KG1 (cell line): ENCODE results near the gene KCTD18.

Experiments
- DNase-seq: peaks from one replicate; lab custom pipeline; 2025; lab: John Stamatoyannopoulos, UW

The KCTD18 gene

DNA sequence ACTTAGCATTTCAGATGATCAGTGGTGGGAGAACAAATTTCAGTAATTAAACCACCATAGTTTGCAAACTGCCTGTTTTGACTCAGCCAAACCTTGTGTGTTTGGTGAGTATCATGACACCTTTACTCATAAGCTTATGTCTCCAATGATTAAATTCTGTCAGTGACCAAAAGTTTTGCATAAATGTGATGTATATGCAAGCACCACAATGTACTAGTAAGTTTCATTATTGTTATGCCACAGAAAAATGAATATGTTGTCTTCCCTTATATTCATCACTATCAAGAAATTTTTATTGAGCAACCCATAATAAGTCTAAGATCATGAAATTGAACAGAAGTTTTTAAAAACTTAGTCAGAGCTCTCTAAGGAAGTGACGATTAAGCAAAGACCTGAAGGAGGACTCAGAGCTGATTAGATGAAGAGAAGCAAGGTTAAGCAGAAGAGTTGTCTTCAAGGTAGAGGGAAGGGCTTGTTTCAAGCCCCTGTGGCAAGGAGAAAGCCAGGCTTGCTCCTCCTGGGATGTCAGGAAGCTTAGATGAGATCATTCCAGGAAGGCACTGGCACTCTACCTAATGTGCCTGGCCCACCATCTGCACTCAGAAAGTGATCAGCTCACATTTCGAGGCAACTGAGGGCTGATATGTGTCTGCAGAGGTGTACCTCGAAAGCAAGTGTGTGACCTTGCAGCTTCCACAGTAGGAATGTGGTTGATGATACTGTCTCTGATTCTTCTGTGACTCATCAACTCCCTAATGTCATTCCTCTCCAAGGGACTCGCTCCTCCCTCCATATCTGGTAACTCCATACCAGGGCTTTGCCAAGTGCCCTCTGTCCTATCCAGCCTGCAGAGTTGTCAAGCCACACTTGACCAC is 54.7 kb downstream of the KCTD18 start:
- no peak for DNase-seq

- DNase-seq, result no peak
Measured at GRCh38 chr2:200453853-200454534, 55.9 kb downstream of the KCTD18 start.

DNA sequence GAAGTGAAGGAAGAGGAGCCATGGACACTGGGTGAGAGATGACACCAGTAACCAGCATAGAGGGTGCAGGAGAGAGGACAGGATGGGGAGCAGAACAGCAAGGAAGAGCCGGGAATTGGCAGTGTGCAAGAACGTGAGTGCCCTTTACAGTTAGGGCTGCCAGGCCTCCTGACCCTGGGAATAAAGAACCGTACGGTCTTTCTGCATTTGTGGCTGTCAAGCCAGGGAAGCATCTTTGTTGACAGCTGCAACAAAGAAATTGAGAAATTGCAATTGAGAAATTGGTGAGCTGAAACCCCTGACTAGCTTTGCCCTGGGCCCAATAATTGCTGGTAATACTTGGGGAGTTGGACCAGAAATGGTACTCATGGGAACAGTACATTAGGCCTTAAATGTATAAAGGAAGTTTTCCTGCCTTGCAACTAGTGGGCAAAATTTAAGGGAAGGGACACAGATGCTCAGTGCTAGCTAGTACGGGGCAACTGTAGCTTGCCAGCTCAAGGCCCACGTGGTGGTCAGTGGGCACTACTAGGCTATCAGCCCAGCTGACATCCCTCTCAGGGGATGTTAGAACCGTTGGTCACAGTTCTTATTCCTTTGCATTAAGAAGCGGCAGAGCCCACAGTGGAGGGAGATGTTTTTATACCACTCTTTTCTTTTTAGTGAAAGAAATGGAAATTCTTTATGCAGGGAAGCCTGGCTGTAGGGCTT is 56.6 kb downstream of the KCTD18 start:
- no peak for DNase-seq

- DNase-seq, result no peak
Measured at GRCh38 chr2:200452377-200452776, 57.5 kb downstream of the KCTD18 start.

- no peak for DNase-seq
Measured at GRCh38 chr2:200451511-200451910, 58.4 kb downstream of the KCTD18 start.

DNA sequence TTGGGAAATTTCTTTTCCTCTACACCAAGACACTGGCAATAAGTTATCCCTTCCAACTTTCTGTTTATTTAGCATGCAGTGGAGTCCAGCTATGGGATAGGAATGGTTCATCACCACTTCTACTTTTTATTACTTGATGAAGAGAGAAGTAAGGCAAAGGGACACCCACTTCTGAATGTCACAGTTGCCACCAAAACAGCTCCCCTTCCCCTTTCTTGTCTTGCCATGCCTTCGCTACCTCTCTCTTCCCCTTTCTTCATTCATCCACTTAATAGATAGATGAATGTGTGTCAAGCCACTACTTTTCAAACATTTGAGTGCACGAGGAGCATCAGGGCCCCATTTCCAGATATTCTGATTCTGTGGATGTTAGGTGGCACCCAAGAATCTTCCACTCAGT is 59.6 kb downstream of the KCTD18 start:
- no peak for DNase-seq

DNA sequence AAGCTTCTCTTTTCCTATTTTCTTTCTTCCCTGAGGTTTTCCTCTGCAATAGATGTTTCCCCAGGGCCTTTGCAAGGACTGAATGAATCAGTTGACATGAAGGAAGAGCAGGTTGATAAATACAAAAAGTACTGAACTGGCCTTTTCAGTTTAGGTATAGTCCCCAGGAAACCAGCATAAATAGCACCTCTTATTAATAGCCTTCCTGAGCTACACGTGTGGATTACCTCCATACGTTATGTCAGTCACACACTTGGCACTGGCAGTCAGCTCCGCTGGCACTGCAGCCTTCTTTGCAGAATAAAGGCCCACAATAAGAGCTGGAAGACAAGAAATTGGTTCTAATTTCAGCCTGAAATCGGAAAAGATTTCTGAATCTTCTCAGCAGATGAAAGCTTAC is 60.7 kb downstream of the KCTD18 start:
- no peak for DNase-seq

- DNase-seq, result no peak
Measured at GRCh38 chr2:200448455-200448854, 61.4 kb downstream of the KCTD18 start.

DNA sequence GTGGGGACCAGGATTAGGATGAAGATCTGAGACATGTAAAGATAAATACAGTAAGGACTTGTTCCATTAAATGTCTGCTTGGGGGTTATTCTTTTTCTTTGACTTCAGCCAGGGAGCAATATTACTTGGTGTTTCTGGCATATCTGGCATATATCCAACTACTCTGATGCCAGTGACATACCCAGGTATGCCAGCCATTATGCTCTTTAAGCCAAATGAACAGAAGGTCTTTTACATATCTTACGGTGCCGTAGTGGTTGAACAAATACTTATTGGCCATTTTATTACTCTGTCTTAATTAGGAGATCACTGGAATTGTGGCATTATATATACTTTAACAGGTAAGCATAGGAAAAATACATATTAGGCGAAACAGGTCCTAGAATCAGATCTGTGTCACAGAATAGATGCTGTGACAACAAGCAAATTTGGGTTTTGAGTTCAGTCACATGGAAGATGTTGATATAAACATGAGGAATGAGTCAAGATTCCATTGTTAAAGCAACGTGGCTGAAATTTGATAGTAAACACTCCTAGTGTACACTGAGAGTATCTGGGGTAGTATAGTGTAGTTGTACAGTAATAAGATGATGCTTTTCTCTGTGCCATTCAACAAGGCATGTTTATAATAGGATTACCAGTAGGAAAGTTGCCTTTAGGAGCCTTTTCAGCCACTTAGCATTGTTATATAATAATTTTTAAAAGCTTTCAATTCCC is 62.6 kb downstream of the KCTD18 start:
- no peak for DNase-seq

GRCh38 chr2:200446612-200447011 is 63.3 kb downstream of the KCTD18 start:
- DNase-seq, result no peak

- DNase-seq, result no peak
Measured at GRCh38 chr2:200445284-200445683, 64.6 kb downstream of the KCTD18 start.

- DNase-seq, result no peak
Measured at GRCh38 chr2:200444530-200444929, 65.3 kb downstream of the KCTD18 start.

DNA sequence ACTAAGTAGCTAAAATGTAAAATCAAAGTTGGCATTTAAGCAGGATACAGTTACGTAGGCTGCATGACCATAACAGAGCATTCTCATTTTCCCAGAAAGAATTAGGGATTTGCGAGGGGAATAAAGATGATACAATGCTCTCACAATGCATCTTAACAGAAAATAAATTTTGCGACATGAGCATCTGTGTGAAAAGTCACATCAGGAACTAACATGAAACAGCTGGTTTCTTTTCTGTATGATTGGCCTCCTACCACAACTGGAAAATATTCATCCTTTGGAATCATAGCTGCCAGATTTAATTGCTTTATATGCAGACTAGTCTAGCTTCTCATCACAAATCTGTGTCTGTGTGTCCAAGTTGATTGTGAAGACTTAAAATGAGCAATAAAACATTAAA is 66.0 kb downstream of the KCTD18 start:
- no peak for DNase-seq

GRCh38 chr2:200443376-200443775 is 66.5 kb downstream of the KCTD18 start:
- no peak for DNase-seq

DNA sequence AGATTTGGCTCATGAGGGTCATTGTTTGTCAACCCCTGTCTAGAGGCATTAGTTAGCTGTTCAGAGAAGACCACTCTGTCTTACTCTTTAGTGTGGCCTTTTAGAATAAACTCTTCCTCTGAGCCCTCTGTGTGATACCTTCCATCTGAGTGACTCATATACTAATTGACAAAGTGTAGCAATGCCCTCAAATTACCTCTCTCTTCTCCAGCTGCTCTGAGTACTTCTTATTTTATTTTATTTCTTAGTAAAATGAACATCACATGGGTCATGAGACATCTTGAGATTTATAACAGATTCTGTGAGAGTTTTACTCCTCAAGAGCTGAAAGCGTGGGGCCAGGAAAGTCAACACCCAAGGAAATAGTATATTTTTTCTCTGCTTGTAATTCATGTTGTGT is 67.4 kb downstream of the KCTD18 start:
- DNase-seq, result no peak

DNA sequence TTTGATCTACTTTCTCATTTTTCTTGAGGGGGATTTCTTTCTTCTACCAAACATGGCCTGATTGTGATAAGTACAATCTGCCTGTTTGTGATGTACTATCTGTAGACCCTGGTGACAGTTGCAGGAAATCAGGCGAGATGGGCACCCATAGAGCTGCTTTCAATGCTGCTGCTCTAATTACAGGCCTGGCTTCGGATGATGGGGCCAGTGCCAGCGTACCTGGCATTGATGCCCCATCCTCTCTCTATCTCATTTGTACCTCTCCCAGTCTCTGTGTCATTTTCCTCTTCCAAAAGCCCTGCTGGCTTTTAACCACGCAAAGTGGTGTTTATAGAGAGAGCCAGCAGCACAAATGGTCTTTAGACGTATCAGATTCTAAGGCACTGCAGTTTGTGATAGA is 69.9 kb downstream of the KCTD18 start:
- no peak for DNase-seq
